HUDEP-2 (cell line): Measurements from ENCODE around the gene KYAT1.
A peak's percentile ranks its signal among the peaks of the same experiment; 100 is the strongest.

Experiments used
- DNase-seq, 76 experiments: peaks; one replicate each; lab custom pipeline; 2025; ENCODE audit not compliant: unreplicated experiment in 76 of 76; lab: John Stamatoyannopoulos, UW

KYAT1 gene

GRCh38 chr9:128881884-128882676, at the start of gene KYAT1, which contains the start of gene LRRC8A:
Gene KYAT1 (minus strand): TSS chr9:128881950. CDS start chr9:128845405, 36,545 bp downstream.
Gene LRRC8A (plus strand): TSS chr9:128882133. CDS start chr9:128907165, 25,032 bp downstream.
- DNase-seq = peak in 75 of 76 experiments; percentile 39 to 97 (median 93)

- DNase-seq = no peak
Measured at GRCh38 chr9:128929560-128929959, 47.8 kb upstream of the KYAT1 start.

- no peak for DNase-seq
Measured at GRCh38 chr9:128928624-128929023, 46.9 kb upstream of the KYAT1 start.

- DNase-seq = peak in 36 of 76 experiments; percentile 4 to 48 (median 23)
Measured at GRCh38 chr9:128927731-128928411, 46.1 kb upstream of the KYAT1 start.

GRCh38 chr9:128923493-128923883, 41.7 kb upstream of the KYAT1 start:
- no peak for DNase-seq

GRCh38 chr9:128921881-128922763, 40.4 kb upstream of the KYAT1 start:
- no peak for DNase-seq

GRCh38 chr9:128920381-128921058, 38.8 kb upstream of the KYAT1 start, which contains the start of gene PHYHD1:
Gene PHYHD1 (plus strand): TSS chr9:128920982. CDS start chr9:128922324, 1,342 bp downstream.
- DNase-seq = peak in 74 of 76 experiments; percentile 40 to 91 (median 78)

GRCh38 chr9:128919402-128920089, 37.8 kb upstream of the KYAT1 start:
- DNase-seq = no peak

- DNase-seq = no peak
Measured at GRCh38 chr9:128918921-128919320, 37.2 kb upstream of the KYAT1 start.

- DNase-seq = no peak
Measured at GRCh38 chr9:128917151-128917849, 35.5 kb upstream of the KYAT1 start.

GRCh38 chr9:128916745-128917144, 35.0 kb upstream of the KYAT1 start:
- DNase-seq = no peak

- DNase-seq = no peak
Measured at GRCh38 chr9:128916204-128916603, 34.5 kb upstream of the KYAT1 start.

- DNase-seq = no peak
Measured at GRCh38 chr9:128913995-128914772, 32.4 kb upstream of the KYAT1 start.

- DNase-seq = no peak
Measured at GRCh38 chr9:128913048-128913900, 31.5 kb upstream of the KYAT1 start.

- DNase-seq = no peak
Measured at GRCh38 chr9:128912270-128912853, 30.6 kb upstream of the KYAT1 start.

- DNase-seq = no peak
Measured at GRCh38 chr9:128911529-128912035, 29.8 kb upstream of the KYAT1 start.

GRCh38 chr9:128910906-128911305, 29.2 kb upstream of the KYAT1 start:
- DNase-seq = no peak
